HG03457 (cell line): Measurements from ENCODE around the gene OR52N4.
"Not testable (repeated sequence)": the region's sequence is repeated elsewhere in the genome, so short reads cannot be mapped to it uniquely, and the experiment has no call there.

Source experiments
- ATAC-seq: cut with Tn5 transposase; IDR thresholded peaks from one replicate; pipeline ENCODE4 v1.9.1; 2021; ENCODE audit warnings: moderate number of reproducible peaks; ENCODE audit not compliant: unreplicated experiment

The OR52N4 gene

DNA sequence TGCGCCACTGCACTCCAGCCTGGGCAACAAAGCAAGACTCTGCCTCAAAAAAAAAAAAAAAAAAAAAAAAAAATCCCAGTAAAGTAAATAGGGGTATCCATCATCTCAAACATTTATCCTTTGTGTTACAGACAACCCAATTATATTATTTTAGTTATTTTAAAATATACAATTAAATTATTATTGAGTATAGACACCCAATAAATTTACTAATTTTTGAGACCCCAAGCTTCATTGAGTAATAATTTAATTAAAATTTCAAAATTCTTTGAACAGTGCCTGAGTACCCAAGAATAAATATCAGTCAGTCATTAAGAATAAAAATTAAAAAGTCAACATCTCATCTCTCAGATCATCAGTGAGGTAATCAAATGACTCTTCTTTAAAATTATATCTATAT, at the start of gene OR52N4:
Gene OR52N4, plus strand, starts transcription at position 301 of the 400 bp plus-strand sequence. CDS start 498 bp downstream, outside the sequence.
- no peak for ATAC-seq

GRCh38 chr11:5705688-5706087, 48.4 kb upstream of the OR52N4 start:
- no peak for ATAC-seq

GRCh38 chr11:5712507-5712906, 41.5 kb upstream of the OR52N4 start:
- no peak for ATAC-seq

DNA sequence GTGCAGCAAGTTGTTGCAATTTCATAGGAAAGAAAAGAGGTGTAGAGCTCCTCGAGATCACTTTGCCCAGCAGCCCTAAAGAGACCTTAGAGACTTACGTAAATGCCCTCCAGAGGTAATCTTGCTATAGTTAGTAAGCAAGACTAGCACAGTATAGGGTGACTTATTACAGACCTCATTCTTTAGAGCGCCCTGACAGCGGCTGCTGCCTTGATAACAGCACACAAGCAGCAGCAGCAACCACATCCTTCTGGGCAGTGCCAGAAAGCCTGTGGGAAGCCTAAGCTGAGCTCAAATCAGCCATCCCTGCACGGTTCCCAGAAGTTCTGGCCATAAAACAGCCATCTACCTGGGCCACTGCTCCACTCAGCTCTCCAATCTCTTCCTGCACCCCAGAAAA, 40.3 kb upstream of the OR52N4 start:
- no peak for ATAC-seq

DNA sequence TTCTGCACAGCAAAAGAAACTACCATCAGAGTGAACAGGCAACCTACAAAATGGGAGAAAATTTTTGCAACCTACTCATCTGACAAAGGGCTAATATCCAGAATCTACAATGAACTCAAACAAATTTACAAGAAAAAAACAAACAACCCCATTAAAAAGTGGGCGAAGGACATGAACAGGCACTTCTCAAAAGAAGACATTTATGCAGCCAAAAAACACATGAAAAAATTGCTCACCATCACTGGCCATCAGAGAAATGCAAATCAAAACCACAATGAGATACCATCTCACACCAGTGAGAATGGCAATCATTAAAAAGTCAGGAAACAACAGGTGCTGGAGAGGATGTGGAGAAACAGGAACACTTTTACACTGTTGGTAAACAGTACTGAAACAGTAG, 37.5 kb upstream of the OR52N4 start:
- ATAC-seq, result not testable (repeated sequence)

GRCh38 chr11:5719703-5720495, 34.1 kb upstream of the OR52N4 start:
- ATAC-seq, result no peak

DNA sequence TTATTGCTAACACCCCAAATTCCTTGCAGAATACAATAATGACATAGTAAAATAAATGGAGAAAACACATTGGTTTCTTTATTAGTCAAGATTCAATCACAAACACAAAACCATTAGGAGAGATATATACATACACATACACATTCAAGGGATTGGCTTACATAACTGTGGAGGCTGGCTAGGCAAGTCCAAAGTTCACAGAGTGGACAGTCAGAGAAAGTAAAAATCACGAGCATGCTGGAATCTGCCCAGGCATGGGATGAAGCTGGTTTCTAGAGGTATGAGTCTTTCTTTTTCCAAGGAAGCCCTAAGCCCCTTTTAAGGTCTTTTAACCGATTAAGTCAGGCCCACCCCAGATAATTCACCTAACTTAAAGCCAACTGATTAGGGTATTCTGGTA, 31.4 kb upstream of the OR52N4 start:
- ATAC-seq, result no peak

DNA sequence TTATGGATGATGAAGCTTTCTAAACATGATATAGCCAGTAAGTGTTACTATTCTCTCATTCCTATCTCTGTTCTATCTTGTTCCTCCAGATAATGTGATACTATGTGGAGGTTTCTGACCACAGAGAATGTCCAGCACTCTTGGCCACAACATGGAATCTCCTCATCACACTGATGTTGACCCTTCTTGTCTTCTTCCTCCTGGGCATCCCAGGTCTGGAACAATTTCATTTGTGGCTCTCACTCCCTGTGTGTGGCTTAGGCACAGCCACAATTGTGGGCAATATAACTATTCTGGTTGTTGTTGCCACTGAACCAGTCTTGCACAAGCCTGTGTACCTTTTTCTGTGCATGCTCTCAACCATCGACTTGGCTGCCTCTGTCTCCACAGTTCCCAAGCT, 27.7 kb upstream of the OR52N4 start:
- ATAC-seq, result no peak

- ATAC-seq, result no peak
Observed at GRCh38 chr11:5727691-5728090, 26.4 kb upstream of the OR52N4 start.

DNA sequence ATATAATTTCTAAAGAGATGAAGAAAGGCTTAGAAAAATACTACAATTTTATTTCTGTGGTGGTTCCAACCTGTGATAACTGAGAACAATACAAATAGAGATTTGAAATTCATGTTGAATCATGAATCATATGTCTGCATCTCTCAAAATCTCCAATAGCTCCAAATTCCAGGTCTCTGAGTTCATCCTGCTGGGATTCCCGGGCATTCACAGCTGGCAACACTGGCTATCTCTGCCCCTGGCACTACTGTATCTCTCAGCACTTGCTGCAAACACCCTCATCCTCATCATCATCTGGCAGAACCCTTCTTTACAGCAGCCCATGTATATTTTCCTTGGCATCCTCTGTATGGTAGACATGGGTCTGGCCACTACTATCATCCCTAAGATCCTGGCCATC, 17.6 kb upstream of the OR52N4 start, which contains the start of gene OR56B1:
Gene OR56B1, plus strand, starts transcription at position 53 of the 400 bp plus-strand sequence. Its CDS starts 69 bp downstream, at position 122.
- ATAC-seq, result no peak

GRCh38 chr11:5737091-5737490, 17.0 kb upstream of the OR52N4 start:
- no peak for ATAC-seq

GRCh38 chr11:5737670-5738392, 16.2 kb upstream of the OR52N4 start:
- no peak for ATAC-seq

DNA sequence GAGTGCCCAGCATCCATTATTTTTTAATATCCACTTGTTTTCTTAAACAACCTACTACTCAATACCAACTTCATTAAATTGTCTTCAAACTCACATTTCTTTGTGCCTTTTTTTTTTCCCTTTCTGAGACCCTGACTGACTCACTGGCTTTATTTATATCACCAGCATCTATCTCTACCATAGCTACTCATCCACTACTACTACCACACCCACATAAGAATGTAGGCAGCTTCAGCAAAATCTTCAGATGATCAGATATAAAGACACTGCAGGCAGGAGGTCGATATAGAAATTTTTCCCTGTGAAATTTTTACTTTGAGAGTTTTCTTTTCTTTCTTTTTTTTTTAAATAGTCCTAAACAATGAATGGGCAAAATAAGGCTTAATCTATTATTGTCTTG, 15.6 kb upstream of the OR52N4 start:
- no peak for ATAC-seq

DNA sequence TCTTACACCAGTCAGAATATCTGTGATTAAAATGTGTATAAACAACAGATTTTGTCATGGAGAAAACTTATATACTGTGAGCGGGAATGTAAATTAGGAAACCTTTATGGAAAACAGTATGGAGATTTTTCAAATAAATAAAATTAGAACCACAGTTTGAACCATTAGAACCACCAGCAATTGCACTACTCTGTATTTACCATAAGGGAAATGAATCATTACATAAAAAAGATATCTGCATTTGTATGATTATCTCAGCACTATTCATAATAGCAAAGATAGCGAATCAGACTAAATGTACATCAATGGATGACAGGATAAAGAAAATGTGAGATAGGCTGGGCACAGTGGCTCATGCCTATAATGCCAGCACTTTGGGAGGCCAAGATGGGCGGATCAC, 7.4 kb upstream of the OR52N4 start:
- ATAC-seq, result no peak

GRCh38 chr11:5749836-5750235, 4.2 kb upstream of the OR52N4 start:
- no peak for ATAC-seq

- no peak for ATAC-seq
Observed at GRCh38 chr11:5767056-5767455, 13.0 kb downstream of the OR52N4 start.

- ATAC-seq, result no peak
Observed at GRCh38 chr11:5783255-5783654, 29.2 kb downstream of the OR52N4 start, which contains the start of gene OR52N5. OR52N5 (minus strand) TSS chr11:5783355; CDS start chr11:5778634, 4,721 bp downstream.

- no peak for ATAC-seq
Observed at GRCh38 chr11:5791165-5791564, 37.1 kb downstream of the OR52N4 start, which contains the start of gene OR52N1. OR52N1 (minus strand) TSS chr11:5791265; CDS start chr11:5788816, 2,449 bp downstream.

DNA sequence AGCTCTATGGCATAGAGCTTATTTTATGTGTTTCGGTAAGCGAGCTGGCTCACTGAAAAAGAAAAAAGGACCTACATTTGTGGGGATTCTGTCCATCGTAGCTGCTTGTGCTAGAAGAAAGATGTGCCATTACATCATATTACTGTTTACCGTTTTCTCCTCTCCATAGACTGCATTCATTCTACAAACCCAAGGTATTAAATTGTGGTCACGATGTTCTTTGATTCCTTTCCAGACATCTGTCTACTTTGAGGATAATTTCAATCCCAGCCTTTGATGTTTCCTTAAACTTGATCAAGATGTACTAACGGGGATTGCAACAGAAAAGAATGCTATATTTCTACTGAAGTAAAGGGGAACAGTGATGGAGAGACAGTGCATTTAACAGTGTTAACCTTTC, 42.5 kb downstream of the OR52N4 start:
- ATAC-seq, result no peak

DNA sequence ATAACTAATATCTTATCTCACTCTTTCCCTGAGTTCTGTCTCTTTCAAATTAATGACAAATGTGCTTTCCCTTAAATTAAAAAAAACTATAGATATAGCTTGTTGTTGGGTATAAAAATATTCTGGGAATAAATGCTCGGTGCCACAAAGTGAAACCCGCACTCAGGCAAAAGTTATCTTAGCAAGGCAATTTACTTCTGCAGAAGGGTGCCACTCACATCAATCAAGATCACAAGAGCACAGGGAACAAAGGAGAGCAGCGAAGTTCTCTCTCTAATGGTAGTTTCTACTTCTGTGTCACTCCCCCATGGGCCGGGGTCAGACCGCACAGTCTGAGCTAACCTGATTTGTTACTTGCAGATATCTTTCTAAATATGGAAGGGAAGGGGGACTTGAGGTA, 49.9 kb downstream of the OR52N4 start:
- no peak for ATAC-seq
